ENCODE measurements around the gene DHTKD1.

The DHTKD1 gene

GRCh38 chr10:12042797-12043651 is 25.7 kb upstream of the DHTKD1 start, which contains the start of gene UPF2 (continued):
- no peak for TF ChIP-seq OVOL3 (tag by site-specific recombination; IDR thresholded peaks at IDR 0.05)
- no peak for TF ChIP-seq ZNF658 (tag by site-specific recombination; IDR thresholded peaks at IDR 0.05)
- TF ChIP-seq ZNF140 (tag by site-specific recombination; IDR thresholded peaks at IDR 0.05), result no peak
- 0 out of 2 replicates have a peak, but pooled peaks have one; percentile 9 for TF ChIP-seq ZBTB44 (tag by site-specific recombination; IDR thresholded peaks at IDR 0.05)
- TF ChIP-seq, protein P1, sequence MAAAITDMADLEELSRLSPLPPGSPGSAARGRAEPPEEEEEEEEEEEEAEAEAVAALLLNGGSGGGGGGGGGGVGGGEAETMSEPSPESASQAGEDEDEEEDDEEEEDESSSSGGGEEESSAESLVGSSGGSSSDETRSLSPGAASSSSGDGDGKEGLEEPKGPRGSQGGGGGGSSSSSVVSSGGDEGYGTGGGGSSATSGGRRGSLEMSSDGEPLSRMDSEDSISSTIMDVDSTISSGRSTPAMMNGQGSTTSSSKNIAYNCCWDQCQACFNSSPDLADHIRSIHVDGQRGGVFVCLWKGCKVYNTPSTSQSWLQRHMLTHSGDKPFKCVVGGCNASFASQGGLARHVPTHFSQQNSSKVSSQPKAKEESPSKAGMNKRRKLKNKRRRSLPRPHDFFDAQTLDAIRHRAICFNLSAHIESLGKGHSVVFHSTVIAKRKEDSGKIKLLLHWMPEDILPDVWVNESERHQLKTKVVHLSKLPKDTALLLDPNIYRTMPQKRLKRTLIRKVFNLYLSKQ (tag by site-specific recombination; IDR thresholded peaks at IDR 0.05; ENCODE audit: borderline replicate concordance), result no peak
- TF ChIP-seq, protein P2, sequence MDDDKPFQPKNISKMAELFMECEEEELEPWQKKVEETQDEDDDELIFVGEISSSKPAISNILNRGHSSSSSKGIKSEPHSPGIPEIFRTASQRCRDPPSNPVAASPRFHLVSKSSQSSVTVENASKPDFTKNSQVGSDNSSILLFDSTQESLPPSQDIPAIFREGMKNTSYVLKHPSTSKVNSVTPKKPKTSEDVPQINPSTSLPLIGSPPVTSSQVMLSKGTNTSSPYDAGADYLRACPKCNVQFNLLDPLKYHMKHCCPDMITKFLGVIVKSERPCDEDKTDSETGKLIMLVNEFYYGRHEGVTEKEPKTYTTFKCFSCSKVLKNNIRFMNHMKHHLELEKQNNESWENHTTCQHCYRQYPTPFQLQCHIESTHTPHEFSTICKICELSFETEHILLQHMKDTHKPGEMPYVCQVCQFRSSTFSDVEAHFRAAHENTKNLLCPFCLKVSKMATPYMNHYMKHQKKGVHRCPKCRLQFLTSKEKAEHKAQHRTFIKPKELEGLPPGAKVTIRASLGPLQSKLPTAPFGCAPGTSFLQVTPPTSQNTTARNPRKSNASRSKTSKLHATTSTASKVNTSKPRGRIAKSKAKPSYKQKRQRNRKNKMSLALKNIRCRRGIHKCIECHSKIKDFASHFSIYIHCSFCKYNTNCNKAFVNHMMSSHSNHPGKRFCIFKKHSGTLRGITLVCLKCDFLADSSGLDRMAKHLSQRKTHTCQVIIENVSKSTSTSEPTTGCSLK (tag by site-specific recombination; IDR thresholded peaks at IDR 0.05), result no peak
- TF ChIP-seq ZBTB11 (tag by site-specific recombination; conservative IDR thresholded peaks at IDR 0.05; ENCODE audit: low read depth), result no peak; the same call in 1 of the 2 replicates
- no peak for TF ChIP-seq ZNF211 (tag by site-specific recombination; IDR thresholded peaks at IDR 0.05; ENCODE audit: low read depth)
- peak; percentile 93 for TF ChIP-seq SP2 (tag by site-specific recombination; IDR thresholded peaks at IDR 0.05)
- no peak for TF ChIP-seq ZNF23 (tag by site-specific recombination; IDR thresholded peaks at IDR 0.05; ENCODE audit: borderline replicate concordance)
- TF ChIP-seq INSM2 (tag by site-specific recombination; IDR thresholded peaks at IDR 0.05), result peak; percentile 13
- no peak for TF ChIP-seq ZNF530 (tag by site-specific recombination; IDR thresholded peaks at IDR 0.05; ENCODE audit: low read depth)
- TF ChIP-seq ZBTB10 (tag by site-specific recombination; IDR thresholded peaks at IDR 0.05), result no peak
- TF ChIP-seq ZNF701 (tag by site-specific recombination; IDR thresholded peaks at IDR 0.05), result no peak
- no peak for TF ChIP-seq ZNF560 (tag by site-specific recombination; IDR thresholded peaks at IDR 0.05; ENCODE audit: borderline replicate concordance)
- peak; percentile 72; the same call in 1 of the 2 replicates for TF ChIP-seq KLF17 (tag by site-specific recombination; IDR thresholded peaks at IDR 0.05)
- TF ChIP-seq KLF10 (tag by site-specific recombination; IDR thresholded peaks at IDR 0.05), result peak; percentile 61; the same call in 1 of the 2 replicates
- TF ChIP-seq ZNF677 (tag by site-specific recombination; IDR thresholded peaks at IDR 0.05), result no peak
- no peak for TF ChIP-seq ZNF404 (tag by site-specific recombination; IDR thresholded peaks at IDR 0.05)
- TF ChIP-seq ZNF843 (tag by site-specific recombination; IDR thresholded peaks at IDR 0.05), result 0 out of 2 replicates have a peak, but pooled peaks have one; percentile 53
- TF ChIP-seq ZNF184 (tag by site-specific recombination; IDR thresholded peaks at IDR 0.05), result peak; percentile 73; the same call in 1 of the 2 replicates
- no peak for TF ChIP-seq ZNF544 (tag by site-specific recombination; IDR thresholded peaks at IDR 0.05)
- peak; percentile 78; the same call in 1 of the 2 replicates for TF ChIP-seq ZNF501 (tag by site-specific recombination; IDR thresholded peaks at IDR 0.05)
